GM23338 (cell line): ENCODE results near the gene XYLT1. TPM values are rescaled to one million over a fixed set of nuclear protein-coding genes. Genes with fewer than 3 reads are reported as not detected.
"Not testable (repeated sequence)": the region's sequence is repeated elsewhere in the genome, so short reads cannot be mapped to it uniquely, and the experiment has no call there.

Experiments used
- ATAC-seq: fragments of 200-7000 bp; cut with Tn5 transposase; 3 replicates; pipeline ENCODE4 v1.9.1; 2020
- DNase-seq: peaks from one replicate; pipeline ENCODE4 v3.0.0-alpha.2; 2015; ENCODE audit warnings: low spot score
- H2AFZ ChIP-seq: fragments of 200-600 bp; sonication (generic); 2 replicates; pipeline ENCODE4 v1.8.0; 2016; ENCODE audit warnings: antibody characterized with exemption, mild to moderate bottlenecking, moderate library complexity
- H3F3A ChIP-seq: fragments of 200-600 bp; sonication (generic); replicated peaks from 2 replicates; pipeline ENCODE4 v1.8.0; 2017; ENCODE audit warnings: antibody characterized with exemption, mixed run types, low read depth
- H3K27ac ChIP-seq: fragments of 200-600 bp; sonication (generic); 2 replicates; pipeline ENCODE4 v1.6.1; 2016; ENCODE audit warnings: low read depth
- H3K27me3 ChIP-seq: fragments of 200-600 bp; sonication (generic); 2 replicates; pipeline ENCODE4 v1.8.0; 2016; ENCODE audit warnings: mild to moderate bottlenecking, mixed run types, moderate library complexity; ENCODE audit not compliant: insufficient read depth
- H3K36me3 ChIP-seq: fragments of 200-600 bp; sonication (generic); 2 replicates; pipeline ENCODE4 v1.8.0; 2016; ENCODE audit warnings: mild to moderate bottlenecking; ENCODE audit not compliant: insufficient read depth
- H3K4me1 ChIP-seq: fragments of 200-600 bp; sonication (generic); 2 replicates; pipeline ENCODE4 v1.8.0; 2016; ENCODE audit warnings: mild to moderate bottlenecking, moderate library complexity; ENCODE audit not compliant: insufficient read depth
- H3K4me2 ChIP-seq: fragments of 200-600 bp; sonication (generic); 2 replicates; pipeline ENCODE4 v1.7.1; 2017; ENCODE audit warnings: mixed run types
- H3K4me3 ChIP-seq: fragments of 200-600 bp; sonication (generic); 2 replicates; pipeline ENCODE4 v1.6.1; 2016; ENCODE audit warnings: mixed run types
- H3K79me2 ChIP-seq: fragments of 200-600 bp; sonication (generic); replicated peaks from 2 replicates; pipeline ENCODE4 v1.8.0; 2017; ENCODE audit warnings: mild to moderate bottlenecking; ENCODE audit not compliant: insufficient read depth
- H3K9me2 ChIP-seq: fragments of 200-600 bp; sonication (generic); 2 replicates; pipeline ENCODE4 v1.8.0; 2017; ENCODE audit not compliant: insufficient read depth
- H4K20me1 ChIP-seq: fragments of 200-600 bp; sonication (generic); replicated peaks from 2 replicates; pipeline ENCODE4 v1.8.0; 2017; ENCODE audit warnings: mild to moderate bottlenecking; ENCODE audit not compliant: insufficient read depth
- H3K27ac Mint-ChIP-seq: 2 replicates; pipeline ENCODE4 v1.8.0; 2020; ENCODE audit warnings: inconsistent platforms, mild to moderate bottlenecking, moderate library complexity, mixed read lengths
- H3K27me3 Mint-ChIP-seq: 3 replicates; pipeline ENCODE4 v1.8.0; 2022; ENCODE audit warnings: low read depth, mild to moderate bottlenecking, moderate library complexity, mixed read lengths, inconsistent platforms; ENCODE audit not compliant: insufficient read depth, poor library complexity
- H3K36me3 Mint-ChIP-seq: 3 replicates; pipeline ENCODE4 v1.8.0; 2021; ENCODE audit warnings: low read depth, mild to moderate bottlenecking, inconsistent platforms, moderate library complexity, mixed read lengths
- H3K4me1 Mint-ChIP-seq: 3 replicates; pipeline ENCODE4 v1.8.0; 2020; ENCODE audit warnings: mild to moderate bottlenecking, inconsistent platforms, mixed read lengths
- H3K4me3 Mint-ChIP-seq: 3 replicates; pipeline ENCODE4 v1.8.0; 2021; ENCODE audit warnings: moderate library complexity, mild to moderate bottlenecking, inconsistent platforms, mixed read lengths
- H3K9me3 Mint-ChIP-seq: 3 replicates; pipeline ENCODE4 v1.8.0; 2020; ENCODE audit warnings: moderate library complexity, mild to moderate bottlenecking, inconsistent platforms, mixed read lengths
- CREB1 ChIP-seq: fragments of 250-450 bp; sonication (Bioruptor Pico); IDR thresholded peaks from 2 replicates; pipeline ENCODE4 v1.5.0; 2020; ENCODE audit warnings: low read depth, mild to moderate bottlenecking, moderate library complexity
- CTCF ChIP-seq, 2 experiments: fragments of 200-600 bp in 1 of 2; sonication (generic) in 1 of 2; conservative IDR thresholded peaks; 2 replicates each; pipeline versions ENCODE4 v1.5.1 to v1.6.1; 2016 to 2017; ENCODE audit warnings: antibody characterized with exemption in 2 of 2, low read depth in 2 of 2, mild to moderate bottlenecking in 2 of 2, moderate library complexity in 1 of 2
- EZH2 ChIP-seq: fragments of 200-600 bp; sonication (generic); IDR thresholded peaks from one replicate; pipeline ENCODE4 v1.8.0; 2017; ENCODE audit warnings: antibody characterized with exemption, mild to moderate bottlenecking, low read depth; ENCODE audit not compliant: unreplicated experiment
- NANOG ChIP-seq: IDR thresholded peaks from 2 replicates; pipeline ENCODE4 v1.6.1; 2016; ENCODE audit warnings: antibody characterized with exemption, borderline replicate concordance
- POLR2AphosphoS5 ChIP-seq: IDR thresholded peaks from 2 replicates; pipeline ENCODE4 v1.6.1; 2016; ENCODE audit warnings: antibody characterized with exemption, low read depth
- STAT1 ChIP-seq: IDR thresholded peaks from one replicate; pipeline ENCODE4 v1.6.1; 2016; ENCODE audit warnings: antibody characterized with exemption; ENCODE audit not compliant: unreplicated experiment
- ZNF114 ChIP-seq: fragments of 250-450 bp; sonication (Bioruptor Pico); IDR thresholded peaks from 2 replicates; pipeline ENCODE4 v1.5.0; 2020; ENCODE audit warnings: mild to moderate bottlenecking, moderate library complexity
- ZNF331 ChIP-seq: fragments of 250-450 bp; sonication (Bioruptor Pico); IDR thresholded peaks from 2 replicates; pipeline ENCODE4 v1.5.0; 2020; ENCODE audit warnings: low read depth, mild to moderate bottlenecking, moderate library complexity
- polyA plus RNA-seq: library from polyadenylated mRNA; unstranded; fragments of >200 nt; fragmentation: Nextera tagmentation; extraction: Ambion mirVana; gene quantifications from 2 replicates; pipeline ENCODE4 v1.2.1, GENCODE V29; 2016
- total RNA-seq: library from RNA; depleted of rRNA; stranded (reverse); fragments of >200 nt; shearing (Covaris generic); gene quantifications from 2 replicates; pipeline ENCODE4 v1.2.3, GENCODE V29; 2014
- TF ChIP-seq, protein P1 (sequence below): IDR thresholded peaks from 2 replicates; pipeline ENCODE4 v1.6.1; 2016; ENCODE audit warnings: antibody characterized with exemption
- TF ChIP-seq, protein P2 (sequence below): fragments of 250-450 bp; sonication (Bioruptor Pico); IDR thresholded peaks from 2 replicates; pipeline ENCODE4 v1.5.0; 2020; ENCODE audit warnings: mild to moderate bottlenecking, moderate library complexity

Gene XYLT1
- total and polyA plus RNA-seq, 2 experiments from 2014 or later, result 3.5 to 24.7 TPM

- H3K4me3 ChIP-seq, H3F3A ChIP-seq, H3K4me2 ChIP-seq, ATAC-seq, H3K4me1 Mint-ChIP-seq, H3K27ac ChIP-seq, H3K4me3 Mint-ChIP-seq, H3K27me3 Mint-ChIP-seq, H3K79me2 ChIP-seq, H3K36me3 ChIP-seq, DNase-seq, H3K27me3 ChIP-seq, H3K4me1 ChIP-seq, H3K9me2 ChIP-seq, H2AFZ ChIP-seq, H4K20me1 ChIP-seq, H3K27ac Mint-ChIP-seq: not testable (repeated sequence)
- H3K36me3 Mint-ChIP-seq, result peaks cover 24% of the 10 kb centered on the region
- peaks cover 43% of the 10 kb centered on the region for H3K9me3 Mint-ChIP-seq
Observed at GRCh38 chr16:17505828-17506227, 35.1 kb upstream of the XYLT1 start.

DNA sequence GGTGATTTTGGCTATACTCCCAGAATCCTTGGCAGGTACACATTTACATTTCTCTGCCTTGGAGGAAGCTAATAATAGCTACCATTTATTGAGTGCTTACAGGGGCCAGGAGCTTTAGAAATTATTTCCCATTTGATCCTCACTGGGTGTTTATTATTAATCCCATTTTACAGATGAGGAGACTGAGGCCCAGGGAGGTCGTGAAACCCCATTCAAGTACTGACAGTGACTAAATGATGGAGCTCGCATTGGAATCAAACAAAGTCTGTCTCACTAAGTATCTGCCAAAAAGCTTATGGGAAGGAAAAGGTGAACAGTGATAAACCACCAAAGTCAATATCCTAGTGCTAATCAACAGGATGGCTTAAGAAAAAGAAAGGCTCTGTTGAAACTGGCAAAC is 33.3 kb upstream of the XYLT1 start:
- peaks cover 21% of the 10 kb centered on the region for H3K36me3 Mint-ChIP-seq
- peaks cover 3% of the 10 kb centered on the region for H3K27me3 Mint-ChIP-seq
- no peaks in the 10 kb centered on the region for H3K9me2 ChIP-seq
- no peaks in the 10 kb centered on the region for H3K36me3 ChIP-seq
- H4K20me1 ChIP-seq, result no peaks in the 10 kb centered on the region
- no peaks in the 10 kb centered on the region for H3K4me1 ChIP-seq
- no peaks in the 10 kb centered on the region for H3K27me3 ChIP-seq
- no peaks in the 10 kb centered on the region for H3K79me2 ChIP-seq
- no peak for ATAC-seq
- H3K9me3 Mint-ChIP-seq, result peaks cover 35% of the 10 kb centered on the region
- no peaks in the 10 kb centered on the region for H3F3A ChIP-seq
- no peak for DNase-seq
- no peak overlapping the region for H3K27ac ChIP-seq
- H3K4me1 Mint-ChIP-seq, result 0 out of 3 replicates have a peak, but pooled peaks cover 5% of the 10 kb centered on the region
- no peak overlapping the region for H3K4me3 ChIP-seq
- no peak overlapping the region for H3K4me2 ChIP-seq
- H3K27ac Mint-ChIP-seq, result no peak overlapping the region
- TF ChIP-seq, protein P1, sequence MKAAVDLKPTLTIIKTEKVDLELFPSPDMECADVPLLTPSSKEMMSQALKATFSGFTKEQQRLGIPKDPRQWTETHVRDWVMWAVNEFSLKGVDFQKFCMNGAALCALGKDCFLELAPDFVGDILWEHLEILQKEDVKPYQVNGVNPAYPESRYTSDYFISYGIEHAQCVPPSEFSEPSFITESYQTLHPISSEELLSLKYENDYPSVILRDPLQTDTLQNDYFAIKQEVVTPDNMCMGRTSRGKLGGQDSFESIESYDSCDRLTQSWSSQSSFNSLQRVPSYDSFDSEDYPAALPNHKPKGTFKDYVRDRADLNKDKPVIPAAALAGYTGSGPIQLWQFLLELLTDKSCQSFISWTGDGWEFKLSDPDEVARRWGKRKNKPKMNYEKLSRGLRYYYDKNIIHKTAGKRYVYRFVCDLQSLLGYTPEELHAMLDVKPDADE, result no peak
- no peak for TF ChIP-seq POLR2AphosphoS5
- no peak for TF ChIP-seq CREB1 (CRISPR knock-in tag)
- TF ChIP-seq NANOG, result no peak
- TF ChIP-seq STAT1, result no peak
- TF ChIP-seq ZNF331 (CRISPR knock-in tag), result no peak
- no peak for TF ChIP-seq ZNF114 (CRISPR knock-in tag)
- TF ChIP-seq CTCF (conservative IDR thresholded peaks at IDR 0.05; ENCODE audit: low read depth in 2 of 2), result no peak
- TF ChIP-seq EZH2, result no peak
- TF ChIP-seq, protein P2, sequence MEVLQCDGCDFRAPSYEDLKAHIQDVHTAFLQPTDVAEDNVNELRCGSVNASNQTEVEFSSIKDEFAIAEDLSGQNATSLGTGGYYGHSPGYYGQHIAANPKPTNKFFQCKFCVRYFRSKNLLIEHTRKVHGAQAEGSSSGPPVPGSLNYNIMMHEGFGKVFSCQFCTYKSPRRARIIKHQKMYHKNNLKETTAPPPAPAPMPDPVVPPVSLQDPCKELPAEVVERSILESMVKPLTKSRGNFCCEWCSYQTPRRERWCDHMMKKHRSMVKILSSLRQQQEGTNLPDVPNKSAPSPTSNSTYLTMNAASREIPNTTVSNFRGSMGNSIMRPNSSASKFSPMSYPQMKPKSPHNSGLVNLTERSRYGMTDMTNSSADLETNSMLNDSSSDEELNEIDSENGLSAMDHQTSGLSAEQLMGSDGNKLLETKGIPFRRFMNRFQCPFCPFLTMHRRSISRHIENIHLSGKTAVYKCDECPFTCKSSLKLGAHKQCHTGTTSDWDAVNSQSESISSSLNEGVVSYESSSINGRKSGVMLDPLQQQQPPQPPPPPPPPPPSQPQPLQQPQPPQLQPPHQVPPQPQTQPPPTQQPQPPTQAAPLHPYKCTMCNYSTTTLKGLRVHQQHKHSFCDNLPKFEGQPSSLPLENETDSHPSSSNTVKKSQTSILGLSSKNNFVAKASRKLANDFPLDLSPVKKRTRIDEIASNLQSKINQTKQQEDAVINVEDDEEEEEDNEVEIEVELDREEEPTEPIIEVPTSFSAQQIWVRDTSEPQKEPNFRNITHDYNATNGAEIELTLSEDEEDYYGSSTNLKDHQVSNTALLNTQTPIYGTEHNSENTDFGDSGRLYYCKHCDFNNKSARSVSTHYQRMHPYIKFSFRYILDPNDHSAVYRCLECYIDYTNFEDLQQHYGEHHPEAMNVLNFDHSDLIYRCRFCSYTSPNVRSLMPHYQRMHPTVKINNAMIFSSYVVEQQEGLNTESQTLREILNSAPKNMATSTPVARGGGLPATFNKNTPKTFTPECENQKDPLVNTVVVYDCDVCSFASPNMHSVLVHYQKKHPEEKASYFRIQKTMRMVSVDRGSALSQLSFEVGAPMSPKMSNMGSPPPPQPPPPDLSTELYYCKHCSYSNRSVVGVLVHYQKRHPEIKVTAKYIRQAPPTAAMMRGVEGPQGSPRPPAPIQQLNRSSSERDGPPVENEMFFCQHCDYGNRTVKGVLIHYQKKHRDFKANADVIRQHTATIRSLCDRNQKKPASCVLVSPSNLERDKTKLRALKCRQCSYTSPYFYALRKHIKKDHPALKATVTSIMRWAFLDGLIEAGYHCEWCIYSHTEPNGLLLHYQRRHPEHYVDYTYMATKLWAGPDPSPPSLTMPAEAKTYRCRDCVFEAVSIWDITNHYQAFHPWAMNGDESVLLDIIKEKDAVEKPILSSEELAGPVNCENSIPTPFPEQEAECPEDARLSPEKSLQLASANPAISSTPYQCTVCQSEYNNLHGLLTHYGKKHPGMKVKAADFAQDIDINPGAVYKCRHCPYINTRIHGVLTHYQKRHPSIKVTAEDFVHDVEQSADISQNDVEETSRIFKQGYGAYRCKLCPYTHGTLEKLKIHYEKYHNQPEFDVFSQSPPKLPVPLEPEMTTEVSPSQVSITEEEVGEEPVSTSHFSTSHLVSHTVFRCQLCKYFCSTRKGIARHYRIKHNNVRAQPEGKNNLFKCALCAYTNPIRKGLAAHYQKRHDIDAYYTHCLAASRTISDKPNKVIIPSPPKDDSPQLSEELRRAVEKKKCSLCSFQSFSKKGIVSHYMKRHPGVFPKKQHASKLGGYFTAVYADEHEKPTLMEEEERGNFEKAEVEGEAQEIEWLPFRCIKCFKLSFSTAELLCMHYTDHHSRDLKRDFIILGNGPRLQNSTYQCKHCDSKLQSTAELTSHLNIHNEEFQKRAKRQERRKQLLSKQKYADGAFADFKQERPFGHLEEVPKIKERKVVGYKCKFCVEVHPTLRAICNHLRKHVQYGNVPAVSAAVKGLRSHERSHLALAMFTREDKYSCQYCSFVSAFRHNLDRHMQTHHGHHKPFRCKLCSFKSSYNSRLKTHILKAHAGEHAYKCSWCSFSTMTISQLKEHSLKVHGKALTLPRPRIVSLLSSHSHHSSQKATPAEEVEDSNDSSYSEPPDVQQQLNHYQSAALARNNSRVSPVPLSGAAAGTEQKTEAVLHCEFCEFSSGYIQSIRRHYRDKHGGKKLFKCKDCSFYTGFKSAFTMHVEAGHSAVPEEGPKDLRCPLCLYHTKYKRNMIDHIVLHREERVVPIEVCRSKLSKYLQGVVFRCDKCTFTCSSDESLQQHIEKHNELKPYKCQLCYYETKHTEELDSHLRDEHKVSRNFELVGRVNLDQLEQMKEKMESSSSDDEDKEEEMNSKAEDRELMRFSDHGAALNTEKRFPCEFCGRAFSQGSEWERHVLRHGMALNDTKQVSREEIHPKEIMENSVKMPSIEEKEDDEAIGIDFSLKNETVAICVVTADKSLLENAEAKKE, result no peak
- no peak overlapping the region for H2AFZ ChIP-seq
- no peak overlapping the region for H3K4me3 Mint-ChIP-seq
